ENCODE results near the gene IFT80.
"Not testable (repeated sequence)": the region's sequence is repeated elsewhere in the genome, so short reads cannot be mapped to it uniquely, and the experiment has no call there.

The IFT80 gene

GRCh38 chr3:160355826-160356225 is 43.2 kb downstream of the IFT80 start:
- no peak for DNase-seq

GRCh38 chr3:160346511-160346910 is 52.5 kb downstream of the IFT80 start:
- DNase-seq = no peak

- no peak for DNase-seq
Measured at GRCh38 chr3:160343132-160343531, 55.9 kb downstream of the IFT80 start.

GRCh38 chr3:160340351-160340750 is 58.7 kb downstream of the IFT80 start:
- DNase-seq = no peak

- DNase-seq = no peak
Measured at GRCh38 chr3:160331127-160331937, 67.7 kb downstream of the IFT80 start.

- DNase-seq = no peak
Measured at GRCh38 chr3:160330690-160331089, 68.3 kb downstream of the IFT80 start.

- DNase-seq = no peak
Measured at GRCh38 chr3:160330109-160330508, 68.9 kb downstream of the IFT80 start.

GRCh38 chr3:160326286-160326685 is 72.7 kb downstream of the IFT80 start:
- DNase-seq = not testable (repeated sequence)

- DNase-seq = not testable (repeated sequence)
Measured at GRCh38 chr3:160321821-160322220, 77.2 kb downstream of the IFT80 start.

- DNase-seq = no peak
Measured at GRCh38 chr3:160319322-160319721, 79.7 kb downstream of the IFT80 start.

GRCh38 chr3:160314995-160315394 is 84.0 kb downstream of the IFT80 start:
- DNase-seq = no peak

- DNase-seq = no peak
Measured at GRCh38 chr3:160312014-160312624, 86.9 kb downstream of the IFT80 start.

- no peak for DNase-seq
Measured at GRCh38 chr3:160302806-160303205, 96.2 kb downstream of the IFT80 start.

GRCh38 chr3:160296591-160296990 is 102.4 kb downstream of the IFT80 start:
- DNase-seq = no peak

- DNase-seq = no peak
Measured at GRCh38 chr3:160291909-160292299, 107.1 kb downstream of the IFT80 start.

GRCh38 chr3:160291290-160291908 is 107.6 kb downstream of the IFT80 start:
- DNase-seq = no peak

- DNase-seq = no peak
Measured at GRCh38 chr3:160287666-160288065, 111.4 kb downstream of the IFT80 start.

- DNase-seq = no peak
Measured at GRCh38 chr3:160286231-160286630, 112.8 kb downstream of the IFT80 start.

- no peak for DNase-seq
Measured at GRCh38 chr3:160280836-160281235, 118.2 kb downstream of the IFT80 start.

GRCh38 chr3:160279657-160280056 is 119.4 kb downstream of the IFT80 start:
- no peak for DNase-seq

- no peak for DNase-seq
Measured at GRCh38 chr3:160278210-160278609, 120.8 kb downstream of the IFT80 start.

- no peak for DNase-seq
Measured at GRCh38 chr3:160265088-160265487, 133.9 kb downstream of the IFT80 start.

GRCh38 chr3:160260587-160261270 is 138.3 kb downstream of the IFT80 start:
- DNase-seq = no peak

GRCh38 chr3:160259589-160259988 is 139.4 kb downstream of the IFT80 start:
- DNase-seq = no peak

Measured in stimulated activated naive CD4-positive, alpha-beta T cell treated with Interleukin-2 at 50 U/mL for 16 hours (primary cell).